Hematopoietic multipotent progenitor cell treated with erythropoietin and hydrocortisone succinate and interleukin-3 and kit ligand, for 8 days (in vitro differentiated cells): ENCODE results near the gene REEP1.

Experiments
- DNase-seq: peaks from one replicate; pipeline ENCODE4 v3.0.0-alpha.2; 2015

The REEP1 gene

GRCh38 chr2:86305195-86305914, 32.1 kb downstream of the REEP1 start:
- DNase-seq = no peak

DNA sequence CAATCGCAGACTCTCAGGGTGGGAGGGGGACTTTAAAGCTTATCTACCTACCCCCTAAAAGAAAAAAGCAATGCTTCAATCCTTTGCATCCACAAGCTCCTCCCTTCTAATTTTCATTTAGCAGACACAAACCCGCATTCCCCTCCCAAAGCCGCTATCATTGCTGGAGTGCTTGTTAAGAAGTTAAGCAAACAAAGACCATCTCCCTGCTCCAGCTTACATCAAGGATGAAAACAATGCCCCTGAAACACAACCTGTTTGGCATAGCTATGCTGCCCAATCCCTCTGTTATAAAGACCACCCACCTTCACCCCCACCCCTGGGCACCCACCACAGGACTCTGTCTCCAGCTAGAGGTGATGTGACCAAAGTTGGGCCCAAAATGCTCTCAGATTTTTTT, 33.0 kb downstream of the REEP1 start:
- no peak for DNase-seq

DNA sequence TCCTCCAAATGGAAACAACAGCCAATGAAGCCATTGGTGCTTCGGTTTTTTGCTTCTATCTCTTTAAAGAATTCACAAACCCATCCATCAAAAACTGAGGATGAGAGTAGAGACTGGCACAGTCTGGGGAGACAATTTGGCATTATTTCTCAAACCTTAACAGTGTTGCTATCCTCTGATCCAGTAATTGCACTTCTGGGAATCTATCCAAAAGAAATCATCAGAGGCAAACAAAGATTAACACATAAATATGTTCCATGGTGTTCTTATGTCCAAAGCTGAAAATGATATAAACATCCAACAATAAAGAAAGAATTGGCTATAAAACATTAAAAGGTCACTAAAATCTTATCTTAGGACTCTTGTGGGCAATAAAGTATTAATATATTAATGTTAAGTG, 35.1 kb downstream of the REEP1 start:
- DNase-seq = no peak

DNA sequence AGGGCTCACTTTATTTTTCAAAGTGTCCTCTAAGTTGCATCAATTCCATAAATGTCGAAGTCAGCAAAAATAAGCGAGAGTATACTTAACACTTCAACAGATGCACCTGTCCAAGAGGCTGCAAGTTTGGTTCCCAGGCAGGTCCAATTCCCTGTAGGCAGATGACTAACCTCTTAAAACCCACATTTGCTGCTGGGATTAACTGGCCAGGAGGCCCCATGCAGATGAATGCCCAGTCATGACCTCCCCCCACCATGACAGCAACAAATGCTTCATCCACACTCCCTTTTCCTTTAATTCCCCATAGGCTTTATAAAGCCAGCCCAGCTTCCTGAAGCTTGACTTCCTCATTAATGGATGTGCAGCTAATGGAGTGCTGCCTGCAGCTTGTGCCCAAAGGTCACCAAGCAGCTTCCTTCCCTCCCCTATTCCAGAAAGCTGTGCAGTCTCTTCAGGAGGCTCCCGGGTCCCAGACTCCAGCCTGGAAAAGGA, 35.7 kb downstream of the REEP1 start:
- no peak for DNase-seq

DNA sequence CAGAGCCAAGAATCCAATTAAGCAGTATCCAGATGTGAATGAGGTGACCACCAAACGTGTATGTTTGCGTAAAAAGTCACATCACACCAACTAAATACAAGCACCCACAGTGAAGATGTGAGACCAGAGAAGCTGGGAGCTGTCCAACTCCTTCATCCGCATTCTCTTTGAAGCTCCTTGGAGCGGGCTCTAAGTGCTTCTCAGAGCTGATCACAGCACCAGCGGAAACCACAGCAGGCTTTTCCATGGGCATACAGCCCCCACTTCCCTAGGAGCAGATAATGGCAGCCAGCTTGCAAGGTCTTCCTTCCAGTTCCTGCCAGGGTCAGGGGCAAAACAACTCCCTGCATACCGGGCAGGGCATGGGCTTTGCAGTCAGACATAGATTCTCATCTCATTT, 36.4 kb downstream of the REEP1 start:
- DNase-seq = no peak

DNA sequence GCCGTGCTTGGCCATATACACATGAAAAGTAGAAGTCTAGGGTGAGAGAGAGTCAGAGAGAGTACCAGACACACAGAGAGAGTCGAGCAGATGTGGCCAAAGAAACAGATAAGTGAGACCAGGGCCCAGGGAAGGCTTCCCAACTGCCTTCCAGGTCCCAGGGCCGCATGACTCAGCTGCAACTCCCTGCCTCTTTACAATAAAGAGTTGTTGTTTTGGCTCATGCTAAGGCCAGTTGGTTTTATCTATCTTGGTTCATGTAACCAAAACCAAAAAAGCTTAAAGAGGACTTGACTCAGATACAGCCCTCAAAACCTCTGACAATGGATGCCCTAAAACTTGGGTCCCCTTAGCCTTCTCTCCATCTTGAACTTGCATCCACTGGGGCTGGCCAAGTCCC, 36.9 kb downstream of the REEP1 start:
- DNase-seq = no peak

GRCh38 chr2:86298411-86299390, 38.7 kb downstream of the REEP1 start:
- no peak for DNase-seq

- DNase-seq = peak; percentile 14
These were observed 39.9 kb downstream of the REEP1 start for GRCh38 chr2:86297382-86298147.

GRCh38 chr2:86296947-86297346, 40.5 kb downstream of the REEP1 start:
- DNase-seq = no peak

DNA sequence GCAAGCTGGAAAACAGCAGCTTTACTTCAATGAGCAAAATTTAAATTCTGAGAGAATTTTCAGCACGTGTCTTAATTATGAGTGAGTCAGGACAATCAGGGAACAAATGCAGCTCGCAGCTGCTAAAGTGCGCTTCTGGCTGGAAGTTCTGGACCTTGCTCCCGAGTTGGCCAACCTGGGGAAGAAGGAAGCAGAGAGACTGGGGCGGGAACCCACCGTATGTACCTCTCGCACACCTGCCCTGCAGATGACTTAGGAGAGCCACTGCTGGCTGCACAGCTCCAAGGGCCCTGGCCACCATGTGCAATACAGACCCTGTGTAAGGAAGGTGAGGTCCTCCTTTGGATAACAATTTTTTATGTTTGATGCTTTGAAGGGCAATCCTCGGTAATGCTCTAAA, 42.4 kb downstream of the REEP1 start:
- no peak for DNase-seq

DNA sequence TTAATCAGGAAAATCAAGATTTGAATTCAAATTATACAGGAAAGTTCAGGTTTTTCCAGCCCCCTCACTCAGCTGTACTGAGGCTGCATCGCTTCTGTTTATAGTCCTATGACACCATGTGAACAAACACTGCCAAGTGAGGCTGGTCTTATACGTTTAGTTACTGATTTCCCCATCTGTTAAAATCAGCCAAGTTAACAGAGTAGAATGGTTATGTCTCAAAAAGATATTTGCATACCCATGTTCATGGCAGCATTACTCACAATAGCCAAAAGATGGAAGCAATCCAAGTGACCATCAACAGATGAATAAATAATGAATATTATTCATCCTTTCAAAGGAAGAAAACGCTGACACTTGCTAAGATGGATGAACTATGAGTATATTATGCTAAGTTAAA, 43.8 kb downstream of the REEP1 start:
- no peak for DNase-seq

DNA sequence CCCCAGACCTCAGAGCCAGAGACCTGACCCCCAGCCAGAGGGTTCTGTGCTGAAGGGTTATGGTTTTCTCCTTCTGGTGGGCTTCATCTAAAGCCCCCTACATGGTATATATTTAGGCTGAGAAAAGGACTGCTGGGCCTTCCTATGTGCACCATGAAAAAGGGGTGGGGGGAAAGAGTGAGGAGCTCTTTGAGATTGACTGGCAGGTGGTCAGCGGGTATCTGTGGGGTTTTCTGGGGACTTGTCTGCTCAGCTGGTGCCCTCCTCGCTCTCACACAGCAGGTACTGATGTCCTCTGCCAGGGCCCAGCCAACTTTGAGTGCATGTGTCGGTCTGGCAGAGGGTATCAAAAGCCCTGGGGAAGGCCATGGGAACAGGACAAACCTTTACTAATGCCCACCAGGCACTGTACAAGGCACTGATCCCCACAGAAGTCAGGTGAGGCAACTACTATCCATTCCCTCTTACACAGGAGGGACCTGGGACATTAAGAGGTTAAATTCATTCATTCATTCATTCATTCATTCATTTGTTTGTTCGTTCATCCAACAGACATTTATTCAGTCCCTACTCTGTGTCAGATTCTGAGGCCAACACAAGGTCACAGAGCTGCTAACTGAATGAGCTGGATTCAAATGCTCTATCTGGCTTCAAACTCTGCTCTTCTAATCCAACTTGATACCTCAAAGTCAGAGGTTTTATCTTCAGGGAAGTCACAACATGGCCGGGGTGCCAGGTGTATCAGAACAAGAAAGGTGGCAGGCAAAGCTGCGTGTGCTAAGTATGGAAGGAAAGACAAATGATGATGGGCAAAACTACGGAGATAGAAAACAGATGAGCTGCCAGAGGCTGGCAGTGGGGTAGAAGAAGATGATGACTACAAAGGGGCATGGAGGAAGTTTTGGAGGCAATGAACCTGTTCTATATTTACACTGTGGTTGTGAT, 44.6 kb downstream of the REEP1 start:
- DNase-seq = no peak

- DNase-seq = no peak
These were observed 46.1 kb downstream of the REEP1 start for GRCh38 chr2:86291328-86291662.

- DNase-seq = no peak
These were observed 46.7 kb downstream of the REEP1 start for GRCh38 chr2:86290596-86291327.

DNA sequence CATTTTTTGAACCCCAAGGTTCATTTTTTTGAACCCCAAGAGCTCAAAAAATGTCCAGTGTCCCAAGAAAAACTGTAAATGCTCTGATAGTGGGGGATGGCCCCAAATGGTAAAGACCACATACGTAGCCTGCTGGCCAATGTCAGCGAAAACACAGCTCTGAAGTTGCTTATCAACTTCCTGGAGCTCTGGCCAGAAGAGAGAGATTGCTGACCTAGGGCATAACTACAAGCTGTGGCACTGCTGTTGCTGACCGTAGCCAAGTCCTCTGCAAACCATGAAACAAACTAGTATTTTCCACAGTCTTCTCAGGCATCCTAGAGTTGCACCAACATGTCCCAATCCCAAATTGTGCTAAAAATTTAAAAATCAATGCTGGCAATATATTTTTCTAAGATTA, 50.9 kb downstream of the REEP1 start:
- DNase-seq = no peak

GRCh38 chr2:86285981-86286380, 51.4 kb downstream of the REEP1 start:
- no peak for DNase-seq

DNA sequence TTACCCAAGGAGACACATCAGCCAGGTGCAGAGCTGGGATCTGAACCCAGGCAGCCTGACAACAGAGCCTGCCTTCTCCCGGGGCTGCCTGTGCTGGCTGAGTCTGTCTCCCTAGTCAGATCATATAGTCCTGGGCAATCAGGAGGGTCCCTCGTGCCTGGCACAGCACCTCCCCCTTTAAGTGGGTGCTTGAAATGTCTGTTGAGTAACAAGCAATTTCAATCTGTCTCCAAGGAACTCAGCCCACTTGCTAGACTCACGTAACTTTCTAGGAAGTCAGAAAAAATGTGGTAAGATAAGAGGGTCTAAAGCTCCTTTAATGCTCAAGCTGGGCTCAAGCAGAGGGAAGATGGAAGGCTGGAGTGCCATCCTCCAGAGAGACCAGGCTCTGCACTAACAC, 51.9 kb downstream of the REEP1 start:
- DNase-seq = no peak

DNA sequence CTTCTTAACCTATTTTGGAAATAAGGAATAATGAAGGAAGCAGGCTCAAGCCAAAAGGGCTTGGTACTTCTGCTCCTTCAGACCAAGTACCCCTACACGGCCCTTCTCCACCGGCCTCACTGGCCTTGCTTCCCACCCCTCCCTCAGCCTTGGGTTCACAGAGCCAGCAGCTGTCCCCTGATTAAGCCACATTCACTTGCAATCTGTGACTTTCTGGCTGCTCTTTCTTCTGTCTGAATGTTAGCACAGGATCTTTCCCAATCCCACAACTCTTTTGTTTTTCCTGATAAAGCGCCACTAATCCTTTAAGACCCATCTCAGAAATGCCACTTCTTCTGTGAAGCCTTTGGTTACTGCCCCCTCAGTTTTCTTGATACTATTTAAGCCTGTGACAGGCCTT, 52.4 kb downstream of the REEP1 start:
- no peak for DNase-seq

DNA sequence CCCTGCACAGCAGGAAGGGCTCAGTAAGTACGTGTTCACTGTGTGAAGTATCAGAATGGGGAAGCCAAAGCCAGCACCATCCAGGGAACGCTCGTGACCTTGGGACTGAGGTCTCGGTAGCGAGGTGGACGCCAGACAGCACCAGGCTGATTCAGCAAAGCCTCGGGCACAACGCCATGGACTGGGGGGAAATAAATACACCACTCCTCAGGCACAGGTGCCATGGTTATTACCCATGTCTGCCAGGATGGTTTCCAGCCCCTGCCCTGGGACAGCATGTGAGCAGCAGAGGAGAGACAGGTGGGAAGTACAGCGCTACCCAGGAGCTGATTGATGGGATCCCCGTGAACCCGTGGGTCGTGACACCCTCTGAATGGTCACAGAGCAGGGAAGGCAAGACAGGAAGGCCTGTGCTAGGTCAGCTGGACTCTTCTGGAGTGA, 53.0 kb downstream of the REEP1 start:
- no peak for DNase-seq

DNA sequence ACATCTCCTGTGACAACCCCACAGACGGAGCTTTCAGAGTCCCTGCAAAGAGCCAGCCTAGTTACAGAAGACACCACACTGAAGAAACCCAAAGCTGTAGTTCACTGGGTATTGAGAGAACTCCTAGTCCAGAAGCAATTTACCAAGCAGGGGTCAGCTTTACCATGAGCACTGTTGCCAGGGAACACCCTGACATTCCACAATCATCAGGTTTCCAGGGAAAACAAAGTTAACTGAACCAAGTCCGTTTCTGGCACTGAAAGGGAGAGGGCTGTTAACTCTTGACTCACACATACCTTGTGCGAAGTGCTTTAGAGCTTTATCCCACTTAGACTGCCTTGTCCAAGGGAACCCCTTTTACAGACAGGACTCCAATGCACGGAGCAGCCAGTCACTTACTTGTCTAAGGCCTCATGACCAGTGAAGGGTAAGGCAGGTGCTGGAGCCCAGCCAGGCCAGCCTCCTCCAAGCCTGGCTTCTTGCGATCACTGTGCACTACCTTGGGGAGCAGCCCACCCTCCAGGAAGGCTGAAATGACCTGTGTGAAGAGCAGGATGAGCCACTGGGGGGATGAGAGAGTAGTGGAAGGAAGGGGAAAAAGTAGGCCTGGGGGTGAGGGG, 53.9 kb downstream of the REEP1 start:
- DNase-seq = no peak
